Stimulated activated CD4-positive, alpha-beta T cell treated with anti-CD3 and anti-CD28 coated beads, Interleukin-2, amount 100 ng/mL, for 48 hours (primary cell): Measurements from ENCODE around the gene GPX1.
"Not testable (repeated sequence)": the region's sequence is repeated elsewhere in the genome, so short reads cannot be mapped to it uniquely, and the experiment has no call there.

Source experiments
- DNase-seq, 2 donors: peaks; one replicate each; pipeline ENCODE4 v3.0.0-alpha.2; 2020

GPX1 gene

GRCh38 chr3:49358217-49358883 lies at the start of gene GPX1:
Gene GPX1, minus strand, starts transcription at chr3:49358353. Its CDS starts 75 bp downstream, at chr3:49358278.
- DNase-seq = peak; percentile 81 to 82

- DNase-seq = no peak
Observed at GRCh38 chr3:49406571-49407565, 48.7 kb upstream of the GPX1 start.

GRCh38 chr3:49405570-49405969 lies 47.4 kb upstream of the GPX1 start:
- DNase-seq = not testable (repeated sequence)

- DNase-seq = no peak
Observed at GRCh38 chr3:49403891-49404290, 45.7 kb upstream of the GPX1 start.

- no peak for DNase-seq
Observed at GRCh38 chr3:49401766-49402165, 43.6 kb upstream of the GPX1 start.

- no peak for DNase-seq
Observed at GRCh38 chr3:49399461-49399860, 41.3 kb upstream of the GPX1 start.

GRCh38 chr3:49397470-49397869 lies 39.3 kb upstream of the GPX1 start:
- DNase-seq = no peak

GRCh38 chr3:49391310-49391709 lies 33.2 kb upstream of the GPX1 start:
- DNase-seq = not testable (repeated sequence)

GRCh38 chr3:49389297-49389696 lies 31.1 kb upstream of the GPX1 start:
- no peak for DNase-seq

GRCh38 chr3:49388289-49388820 lies 30.2 kb upstream of the GPX1 start:
- DNase-seq = no peak

GRCh38 chr3:49387721-49388120 lies 29.6 kb upstream of the GPX1 start:
- DNase-seq = no peak

- no peak for DNase-seq
Observed at GRCh38 chr3:49386056-49386756, 28.1 kb upstream of the GPX1 start.

GRCh38 chr3:49385617-49386016 lies 27.5 kb upstream of the GPX1 start:
- no peak for DNase-seq

- DNase-seq = no peak
Observed at GRCh38 chr3:49383387-49383786, 25.2 kb upstream of the GPX1 start.

- DNase-seq = no peak
Observed at GRCh38 chr3:49378249-49378895, 20.2 kb upstream of the GPX1 start.

GRCh38 chr3:49377483-49377882 lies 19.3 kb upstream of the GPX1 start:
- DNase-seq = peak; percentile 27 to 40

GRCh38 chr3:49371946-49372345 lies 13.8 kb upstream of the GPX1 start:
- DNase-seq = no peak

GRCh38 chr3:49370585-49371290 lies 12.6 kb upstream of the GPX1 start:
- no peak for DNase-seq

- DNase-seq = no peak
Observed at GRCh38 chr3:49362561-49362960, 4.4 kb upstream of the GPX1 start.

GRCh38 chr3:49359623-49360022 lies 1.5 kb upstream of the GPX1 start:
- no peak for DNase-seq

- no peak for DNase-seq
Observed at GRCh38 chr3:49358884-49359225, 702 bp upstream of the GPX1 start.
